Measurements from ENCODE around the gene PRR5L.

DNA sequence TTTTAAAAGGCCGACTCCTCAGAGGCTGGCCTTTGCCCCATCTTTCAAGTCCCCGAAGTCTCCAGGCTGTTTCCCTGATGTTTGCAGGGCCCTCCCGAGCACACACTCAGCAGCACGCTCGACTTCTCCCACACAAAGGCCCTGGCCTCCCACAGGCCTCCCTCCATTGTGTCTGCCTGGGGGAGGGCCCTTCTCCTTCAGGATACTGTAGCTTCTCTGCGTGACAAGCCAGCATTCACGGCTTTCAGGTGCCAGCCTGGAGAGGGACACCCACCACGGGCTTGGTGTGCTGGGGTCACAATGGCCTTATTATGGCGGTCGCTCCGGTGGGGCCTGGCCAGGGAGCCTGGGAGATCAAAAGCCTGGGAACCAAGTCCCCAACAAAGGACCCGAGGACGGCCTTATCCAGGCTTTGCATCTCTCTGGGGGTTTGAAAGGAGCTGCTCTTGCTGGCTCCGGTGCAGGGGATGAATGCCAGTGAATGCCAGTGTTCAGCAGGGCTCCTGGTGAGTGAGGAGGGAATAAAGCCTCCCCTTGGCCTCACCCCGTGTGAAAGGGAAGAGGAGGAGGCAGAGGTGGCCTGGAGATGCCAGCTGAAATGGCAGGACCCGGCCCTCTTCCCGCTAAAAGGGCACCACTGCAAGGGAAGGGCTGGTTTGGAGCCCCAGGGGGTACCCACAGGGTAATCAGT is 159.0 kb downstream of the PRR5L start:
- TF ChIP-seq GATA3 (IDR thresholded peaks at IDR 0.05; ENCODE audit: low read depth, low read length) (no peak), GATA2 (IDR thresholded peaks at IDR 0.05; ENCODE audit: low read depth, low read length) (no peak)
